GM03348 (cell line): ENCODE data around the gene GP9.

ENCODE experiments used
- DNase-seq: peaks from one replicate; pipeline ENCODE4 v3.0.0; 2012; ENCODE audit warnings: low spot score

The GP9 gene

DNA sequence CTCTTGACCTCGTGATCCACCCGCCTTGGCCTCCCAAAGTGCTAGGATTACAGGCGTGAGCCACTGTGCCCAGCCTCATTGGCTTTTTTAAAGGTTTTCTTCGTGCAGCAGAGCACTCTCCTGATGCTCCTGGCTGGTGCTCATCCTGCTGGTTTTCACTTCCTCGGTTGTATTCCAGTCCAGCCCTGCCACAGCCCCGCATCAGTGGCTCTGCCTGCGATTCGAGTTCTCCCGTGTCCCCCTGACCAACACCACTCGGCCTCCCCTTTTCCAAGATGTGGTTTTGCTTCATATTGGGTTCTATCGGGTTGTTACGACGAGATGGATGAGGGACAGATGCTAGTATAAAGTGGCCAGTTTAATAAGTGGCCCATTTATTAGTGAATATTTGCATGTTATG is 31.7 kb upstream of the GP9 start:
- no peak for DNase-seq

DNA sequence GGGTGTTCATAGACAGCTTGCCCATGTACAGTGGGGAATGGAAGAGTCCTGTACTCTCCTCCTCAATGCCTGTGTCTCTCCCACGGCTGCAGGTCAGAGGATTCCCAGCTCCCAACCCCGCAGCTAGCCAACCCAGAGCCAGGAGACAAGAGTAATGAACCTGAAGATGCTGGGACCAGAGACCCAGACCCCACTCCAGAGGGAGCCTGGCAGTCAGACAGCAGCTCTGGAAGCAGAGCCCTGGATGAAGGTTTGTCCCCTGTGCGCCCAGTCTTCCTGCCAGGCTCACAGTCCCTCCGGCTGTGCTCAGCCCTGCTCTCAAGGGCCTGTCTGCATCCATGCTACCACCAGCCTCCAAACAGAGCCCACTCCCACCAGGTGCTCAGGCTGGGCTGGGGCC is 30.0 kb upstream of the GP9 start:
- no peak for DNase-seq

DNA sequence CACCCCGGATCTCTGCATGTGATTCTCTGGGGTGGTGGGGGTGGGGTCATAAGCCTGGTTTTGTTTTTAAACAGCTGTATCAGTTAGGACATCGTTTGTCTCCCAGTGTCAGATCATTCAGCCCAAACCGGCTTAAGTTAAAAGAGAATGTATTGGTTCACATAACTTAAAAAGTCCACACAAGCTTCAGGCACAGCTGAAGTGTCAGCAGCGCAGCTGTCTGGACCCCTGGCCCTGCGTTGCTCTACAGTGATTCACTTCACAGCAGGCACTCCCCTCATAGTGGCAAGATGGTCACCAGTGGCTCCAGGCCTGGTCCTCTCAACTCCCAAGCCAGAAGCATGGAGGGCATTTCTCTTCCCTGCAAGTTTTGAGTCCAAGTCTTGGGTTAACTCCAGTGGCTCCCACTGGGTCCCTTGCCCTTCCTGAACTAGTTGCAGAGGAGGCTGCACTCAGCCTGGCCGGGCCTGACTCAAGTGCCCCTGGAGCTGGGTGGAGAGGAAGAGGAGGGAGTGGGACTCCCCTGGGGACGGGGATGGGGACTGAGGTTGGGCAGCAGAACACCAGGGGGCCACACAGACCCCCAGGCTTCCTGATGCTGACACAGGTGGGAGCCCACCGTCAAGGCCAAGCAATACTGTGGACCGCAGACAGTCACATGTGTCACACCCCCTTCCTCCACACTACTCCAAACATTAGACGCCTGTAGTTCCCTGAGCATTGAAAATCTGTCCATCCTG is 28.9 kb upstream of the GP9 start:
- no peak for DNase-seq

DNA sequence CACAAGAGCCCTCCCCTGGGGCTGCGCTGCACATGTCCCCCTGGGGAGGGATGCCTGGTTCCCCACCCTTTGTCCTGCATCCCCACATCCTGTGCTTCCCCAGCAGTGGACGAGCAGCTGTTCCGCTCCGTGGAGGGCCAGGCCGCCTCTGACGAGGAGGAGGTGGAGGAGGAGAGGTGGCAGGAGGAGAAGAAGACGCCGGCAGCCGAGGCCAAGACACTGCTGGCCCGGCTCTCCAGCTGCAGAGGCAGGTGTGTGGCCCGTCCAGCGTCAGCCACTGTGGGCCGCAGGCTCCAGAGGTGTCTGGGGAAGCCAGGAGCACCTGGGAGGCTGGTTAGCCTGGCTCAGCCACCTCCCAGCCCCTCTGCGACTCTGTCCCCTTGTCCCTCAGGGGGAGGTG is 27.9 kb upstream of the GP9 start:
- no peak for DNase-seq

GRCh38 chr3:129033151-129033550 is 27.4 kb upstream of the GP9 start:
- DNase-seq = no peak

- DNase-seq = no peak
Measured at GRCh38 chr3:129033633-129034321, 26.8 kb upstream of the GP9 start.

DNA sequence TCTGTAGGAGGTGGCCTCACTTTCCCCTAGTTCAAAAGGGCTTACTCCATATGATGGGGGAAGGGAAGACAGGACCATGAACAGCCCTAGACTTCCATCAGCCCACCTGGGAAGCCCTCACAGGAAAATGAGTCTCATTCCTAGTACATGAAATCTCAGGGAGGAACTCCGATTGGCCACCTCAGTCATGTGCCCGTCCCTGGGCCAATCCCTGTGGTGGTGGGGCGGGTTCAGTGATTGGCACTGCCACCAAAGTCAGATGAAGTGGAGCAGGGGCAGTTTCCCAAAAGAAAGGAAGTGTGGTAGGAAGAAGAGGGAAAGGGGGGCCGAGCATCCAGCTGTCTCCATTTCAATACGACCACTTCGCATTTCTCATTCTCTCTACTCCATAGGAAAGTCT is 25.9 kb upstream of the GP9 start:
- no peak for DNase-seq

DNA sequence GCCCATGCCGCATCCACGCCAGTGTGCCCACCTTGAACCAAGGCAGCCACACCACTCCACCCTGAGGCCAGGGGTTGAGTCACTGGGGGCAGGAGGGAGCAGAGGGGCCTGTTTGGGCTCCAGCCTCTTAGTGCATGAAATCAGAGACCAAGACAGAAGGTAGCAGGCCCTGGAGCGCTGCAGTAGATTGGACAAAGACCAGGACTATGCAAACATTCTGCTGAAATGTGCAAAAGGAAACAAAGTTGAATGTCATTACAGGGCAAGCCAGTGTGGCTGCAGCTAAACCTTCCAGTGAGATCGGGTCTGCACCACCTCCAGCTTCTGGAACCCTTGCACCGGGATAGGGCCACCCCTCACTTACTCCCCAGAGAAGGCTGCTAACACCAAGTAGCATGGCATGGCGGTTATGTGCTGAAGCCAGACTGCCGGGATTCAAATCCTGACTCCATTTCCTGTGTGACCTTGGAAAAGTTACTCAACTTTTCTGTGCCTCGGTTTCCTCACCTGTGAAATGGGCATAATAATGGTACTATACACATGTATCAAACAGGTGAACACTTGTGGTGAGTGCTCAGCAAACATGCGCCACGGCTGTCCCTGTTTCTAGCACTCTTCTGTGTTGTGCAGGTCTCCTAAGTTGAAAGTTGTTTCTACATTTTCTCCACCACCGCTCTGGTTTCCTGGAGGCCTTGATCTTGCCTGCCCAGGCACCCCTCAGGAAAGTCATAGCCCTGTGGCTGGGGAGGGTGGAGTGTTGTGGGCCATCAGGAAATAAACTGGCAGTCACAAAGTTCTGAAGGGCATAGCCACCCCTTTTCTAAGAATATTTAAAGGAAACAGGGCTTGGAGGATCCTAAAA is 25.0 kb upstream of the GP9 start:
- no peak for DNase-seq

- DNase-seq = no peak
Measured at GRCh38 chr3:129036222-129037092, 24.1 kb upstream of the GP9 start.

GRCh38 chr3:129037093-129037419 is 23.5 kb upstream of the GP9 start:
- DNase-seq = no peak

- no peak for DNase-seq
Measured at GRCh38 chr3:129038121-129038855, 22.3 kb upstream of the GP9 start.

GRCh38 chr3:129039271-129040038 is 21.1 kb upstream of the GP9 start:
- no peak for DNase-seq

DNA sequence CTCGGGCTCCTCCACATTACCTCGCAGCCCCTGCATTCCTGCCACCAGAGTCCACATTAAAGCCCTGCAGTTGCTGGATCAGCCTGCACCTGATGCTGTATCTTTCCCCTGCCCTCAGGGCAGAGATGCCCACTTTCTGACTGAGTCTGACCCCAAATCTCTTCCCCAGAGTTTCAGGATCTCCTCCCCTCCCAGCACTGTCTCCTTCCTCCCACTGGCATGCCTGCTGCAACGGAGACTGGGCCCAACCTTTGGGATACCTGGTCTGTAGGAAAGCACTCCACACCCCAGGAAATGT is 20.6 kb upstream of the GP9 start:
- no peak for DNase-seq

DNA sequence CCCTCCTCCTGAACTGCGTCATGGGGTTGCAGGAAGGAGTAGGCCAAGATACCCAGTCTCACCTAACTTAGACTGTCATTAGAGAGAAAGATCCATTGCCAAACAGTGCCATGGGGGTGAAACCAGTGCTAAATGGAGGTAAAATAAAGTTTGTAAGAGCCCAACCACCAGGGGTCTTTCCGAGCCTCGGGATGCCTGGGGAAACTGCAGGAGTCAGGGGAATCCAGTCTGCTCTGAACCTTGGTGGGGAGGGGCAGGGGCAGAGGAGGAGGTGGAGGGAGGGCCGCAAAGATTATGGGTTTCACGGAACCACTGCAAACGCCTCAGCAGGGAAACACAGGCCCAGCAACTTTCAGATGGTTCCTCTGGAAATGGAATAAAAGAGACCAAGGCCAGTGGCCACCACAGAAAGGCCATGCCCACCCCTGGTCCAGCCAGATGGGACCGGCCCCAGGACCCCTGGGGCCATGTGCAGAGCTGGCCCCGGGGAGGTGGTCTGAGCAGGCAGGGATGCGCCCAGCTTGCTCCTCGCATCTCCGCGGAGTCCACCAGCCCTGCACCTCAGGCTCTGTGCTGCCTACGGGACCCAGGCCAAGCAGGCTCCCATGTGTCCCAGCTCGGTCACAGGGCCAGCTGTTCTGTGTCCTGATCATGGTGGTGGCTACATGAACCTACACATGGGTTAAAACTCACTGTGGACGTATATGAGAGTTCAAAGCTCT is 19.8 kb upstream of the GP9 start:
- no peak for DNase-seq

GRCh38 chr3:129045675-129046036 is 14.9 kb upstream of the GP9 start:
- DNase-seq = no peak

DNA sequence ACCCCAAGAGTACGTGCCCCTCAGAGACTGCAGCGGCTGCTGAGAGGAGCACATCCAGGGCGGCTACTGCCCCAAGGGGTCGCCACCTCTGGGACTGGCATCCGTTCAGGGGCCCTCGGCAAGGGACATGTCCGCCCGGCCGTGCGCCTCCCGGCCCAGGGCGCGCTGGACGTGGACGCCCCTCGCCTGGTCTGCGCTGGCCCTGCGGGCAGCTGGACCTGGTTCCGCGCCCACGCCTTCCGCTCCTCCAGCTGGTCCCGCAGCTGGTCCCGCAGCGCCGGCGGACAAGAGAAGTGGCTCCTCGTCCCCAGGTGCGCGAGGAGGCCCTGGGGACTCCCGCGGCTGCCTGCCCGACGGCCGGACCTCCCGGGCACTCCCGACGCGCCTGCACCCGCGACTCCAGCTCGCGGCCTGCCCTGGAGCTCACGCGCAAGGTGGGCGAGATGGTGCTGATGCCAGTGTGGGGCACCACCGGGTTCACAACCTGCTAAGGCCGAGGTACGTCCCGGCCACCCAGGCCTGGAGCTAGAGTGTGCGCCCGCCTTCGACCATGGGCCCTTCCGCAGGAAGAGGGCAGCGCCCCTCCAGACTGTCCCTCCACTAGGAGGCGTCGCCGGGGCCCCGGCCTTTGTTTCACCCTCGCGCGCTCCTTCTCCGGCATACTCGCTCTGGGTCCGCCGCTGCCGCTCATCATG is 14.4 kb upstream of the GP9 start:
- no peak for DNase-seq

- DNase-seq = no peak
Measured at GRCh38 chr3:129046732-129047552, 13.6 kb upstream of the GP9 start.

GRCh38 chr3:129047553-129047839 is 13.1 kb upstream of the GP9 start:
- no peak for DNase-seq
